Activated naive CD4-positive, alpha-beta T cell treated with anti-CD3 and anti-CD28 coated beads, Interleukin-2, amount 10 ng/mL, durations not matched to agents 7 days and 5 days (primary cell): ENCODE results near the gene CLMN.

Experiments
- CTCF ChIA-PET: fragments of 350-600 bp; sonication (Branson Sonifier 250); formaldehyde crosslinking; loops from one replicate; lab custom pipeline; 2021; ENCODE audit warnings: antibody characterized with exemption; lab: Charles Lee
- DNase-seq: peaks from one replicate; pipeline ENCODE4 v3.0.0-alpha.2; 2020
- H3K27ac Mint-ChIP-seq: one replicate; pipeline ENCODE4 v1.8.0; 2021; ENCODE audit warnings: mild to moderate bottlenecking, moderate library complexity, mixed read lengths
- H3K27me3 Mint-ChIP-seq: one replicate; pipeline ENCODE4 v1.8.0; 2021; ENCODE audit warnings: mild to moderate bottlenecking, mixed read lengths
- H3K36me3 Mint-ChIP-seq: one replicate; pipeline ENCODE4 v1.8.0; 2021; ENCODE audit warnings: mixed read lengths
- H3K4me1 Mint-ChIP-seq: one replicate; pipeline ENCODE4 v1.8.0; 2021; ENCODE audit warnings: mixed read lengths
- H3K4me3 Mint-ChIP-seq: one replicate; pipeline ENCODE4 v1.8.0; 2021; ENCODE audit warnings: mild to moderate bottlenecking, moderate library complexity, mixed read lengths
- H3K9me3 Mint-ChIP-seq: one replicate; pipeline ENCODE4 v1.8.0; 2021; ENCODE audit warnings: mixed read lengths

CLMN gene

GRCh38 chr14:95191445-95192199 lies 128.1 kb downstream of the CLMN start:
- Mint-ChIP-seq H3K4me1 (peaks cover 5% of the 10 kb centered on the region), H3K9me3 (peaks cover 2% of the 10 kb centered on the region), H3K36me3 (no peaks in the 10 kb centered on the region), H3K4me3 (no peak overlapping the region), H3K27me3 (peaks cover 14% of the 10 kb centered on the region), H3K27ac (no peak overlapping the region)
- no peak for DNase-seq
- CTCF ChIA-PET: no interaction called here

GRCh38 chr14:95190857-95191256 lies 128.9 kb downstream of the CLMN start:
- no peak overlapping the region for H3K4me3 Mint-ChIP-seq
- DNase-seq: no peak
- peaks cover 21% of the 10 kb centered on the region for H3K27me3 Mint-ChIP-seq
- H3K27ac Mint-ChIP-seq: no peak overlapping the region
- peaks cover 5% of the 10 kb centered on the region for H3K4me1 Mint-ChIP-seq
- CTCF ChIA-PET: no interaction called here
- no peaks in the 10 kb centered on the region for H3K36me3 Mint-ChIP-seq
- peaks cover 2% of the 10 kb centered on the region for H3K9me3 Mint-ChIP-seq

- CTCF ChIA-PET: no interaction called here
- Mint-ChIP-seq H3K9me3 (peaks cover 2% of the 10 kb centered on the region), H3K4me1 (peaks cover 5% of the 10 kb centered on the region), H3K4me3 (no peak overlapping the region), H3K27me3 (peaks cover 26% of the 10 kb centered on the region), H3K36me3 (no peaks in the 10 kb centered on the region), H3K27ac (no peak overlapping the region)
- no peak for DNase-seq
Measured at GRCh38 chr14:95190346-95190840, 129.3 kb downstream of the CLMN start.

- Mint-ChIP-seq H3K27ac (no peak overlapping the region), H3K9me3 (peaks cover 2% of the 10 kb centered on the region), H3K4me3 (no peak overlapping the region), H3K36me3 (no peaks in the 10 kb centered on the region), H3K27me3 (peaks cover 34% of the 10 kb centered on the region), H3K4me1 (peaks cover 5% of the 10 kb centered on the region)
- CTCF ChIA-PET: no interaction called here
- no peak for DNase-seq
Measured at GRCh38 chr14:95189367-95190132, 130.2 kb downstream of the CLMN start.

- Mint-ChIP-seq H3K27me3 (peaks cover 36% of the 10 kb centered on the region), H3K4me3 (no peak overlapping the region), H3K9me3 (peaks cover 2% of the 10 kb centered on the region), H3K27ac (no peak overlapping the region), H3K36me3 (no peaks in the 10 kb centered on the region), H3K4me1 (peaks cover 5% of the 10 kb centered on the region)
- CTCF ChIA-PET: no interaction called here
- no peak for DNase-seq
Measured at GRCh38 chr14:95188380-95188779, 131.3 kb downstream of the CLMN start.

- CTCF ChIA-PET: interaction anchor here (0.9 kb wide), 1 partner anchor 15 kb away, joined by 4 read pairs; no protein-coding TSS in a partner anchor
- H3K27ac Mint-ChIP-seq: no peak overlapping the region
- no peaks in the 10 kb centered on the region for H3K36me3 Mint-ChIP-seq
- H3K4me3 Mint-ChIP-seq: no peak overlapping the region
- no peak for DNase-seq
- H3K4me1 Mint-ChIP-seq: no peaks in the 10 kb centered on the region
- peaks cover 36% of the 10 kb centered on the region for H3K27me3 Mint-ChIP-seq
- H3K9me3 Mint-ChIP-seq: peaks cover 2% of the 10 kb centered on the region
Measured at GRCh38 chr14:95185767-95186392, 133.8 kb downstream of the CLMN start.

- CTCF ChIA-PET: interaction anchor here (0.9 kb wide), 1 partner anchor 14 kb away, joined by 4 read pairs; no protein-coding TSS in a partner anchor
- Mint-ChIP-seq H3K9me3 (peaks cover 2% of the 10 kb centered on the region), H3K27me3 (peaks cover 36% of the 10 kb centered on the region), H3K4me3 (no peak overlapping the region), H3K27ac (no peak overlapping the region), H3K36me3 (no peaks in the 10 kb centered on the region), H3K4me1 (no peaks in the 10 kb centered on the region)
- DNase-seq: no peak
Measured at GRCh38 chr14:95185033-95185766, 134.5 kb downstream of the CLMN start.

GRCh38 chr14:95184413-95184790 lies 135.3 kb downstream of the CLMN start:
- Mint-ChIP-seq H3K27ac (no peak overlapping the region), H3K27me3 (peaks cover 36% of the 10 kb centered on the region), H3K4me3 (no peak overlapping the region), H3K9me3 (peaks cover 2% of the 10 kb centered on the region), H3K36me3 (no peaks in the 10 kb centered on the region), H3K4me1 (no peaks in the 10 kb centered on the region)
- no peak for DNase-seq
- CTCF ChIA-PET: interaction anchor here (1.5 kb wide), 1 partner anchor 11 kb away, joined by 5 read pairs; no protein-coding TSS in a partner anchor

GRCh38 chr14:95183532-95184412 lies 135.9 kb downstream of the CLMN start:
- peaks cover 36% of the 10 kb centered on the region for H3K27me3 Mint-ChIP-seq
- no peaks in the 10 kb centered on the region for H3K4me1 Mint-ChIP-seq
- H3K36me3 Mint-ChIP-seq: no peaks in the 10 kb centered on the region
- peaks cover 2% of the 10 kb centered on the region for H3K9me3 Mint-ChIP-seq
- no peak for DNase-seq
- CTCF ChIA-PET: interaction anchor here (1.5 kb wide), 1 partner anchor 12 kb away, joined by 5 read pairs; no protein-coding TSS in a partner anchor
- no peak overlapping the region for H3K27ac Mint-ChIP-seq
- no peak overlapping the region for H3K4me3 Mint-ChIP-seq

- CTCF ChIA-PET: interaction anchor here (1.5 kb wide), 1 partner anchor 12 kb away, joined by 5 read pairs; no protein-coding TSS in a partner anchor
- H3K4me3 Mint-ChIP-seq: no peak overlapping the region
- no peaks in the 10 kb centered on the region for H3K36me3 Mint-ChIP-seq
- H3K27me3 Mint-ChIP-seq: peaks cover 39% of the 10 kb centered on the region
- H3K27ac Mint-ChIP-seq: no peak overlapping the region
- DNase-seq: no peak
- no peaks in the 10 kb centered on the region for H3K4me1 Mint-ChIP-seq
- peaks cover 1% of the 10 kb centered on the region for H3K9me3 Mint-ChIP-seq
Measured at GRCh38 chr14:95183082-95183481, 136.6 kb downstream of the CLMN start.

GRCh38 chr14:95182379-95182778 lies 137.3 kb downstream of the CLMN start:
- no peaks in the 10 kb centered on the region for H3K4me1 Mint-ChIP-seq
- CTCF ChIA-PET: no interaction called here
- H3K27ac Mint-ChIP-seq: no peak overlapping the region
- no peak overlapping the region for H3K4me3 Mint-ChIP-seq
- no peak for DNase-seq
- H3K27me3 Mint-ChIP-seq: peaks cover 31% of the 10 kb centered on the region
- H3K9me3 Mint-ChIP-seq: no peaks in the 10 kb centered on the region
- no peaks in the 10 kb centered on the region for H3K36me3 Mint-ChIP-seq

- no peak overlapping the region for H3K27ac Mint-ChIP-seq
- no peaks in the 10 kb centered on the region for H3K9me3 Mint-ChIP-seq
- no peak for DNase-seq
- no peak overlapping the region for H3K4me3 Mint-ChIP-seq
- no peaks in the 10 kb centered on the region for H3K36me3 Mint-ChIP-seq
- no peaks in the 10 kb centered on the region for H3K4me1 Mint-ChIP-seq
- peaks cover 21% of the 10 kb centered on the region for H3K27me3 Mint-ChIP-seq
- CTCF ChIA-PET: no interaction called here
Measured at GRCh38 chr14:95180966-95181741, 138.6 kb downstream of the CLMN start.
